GM04503 (cell line): Measurements from ENCODE around the gene RNASEH2A.
A peak's percentile ranks its signal among the peaks of the same experiment; 100 is the strongest.

Experiments
- DNase-seq: peaks from one replicate; pipeline ENCODE4 v3.0.0-alpha.2; 2012; ENCODE audit warnings: low read depth

The RNASEH2A gene

DNA sequence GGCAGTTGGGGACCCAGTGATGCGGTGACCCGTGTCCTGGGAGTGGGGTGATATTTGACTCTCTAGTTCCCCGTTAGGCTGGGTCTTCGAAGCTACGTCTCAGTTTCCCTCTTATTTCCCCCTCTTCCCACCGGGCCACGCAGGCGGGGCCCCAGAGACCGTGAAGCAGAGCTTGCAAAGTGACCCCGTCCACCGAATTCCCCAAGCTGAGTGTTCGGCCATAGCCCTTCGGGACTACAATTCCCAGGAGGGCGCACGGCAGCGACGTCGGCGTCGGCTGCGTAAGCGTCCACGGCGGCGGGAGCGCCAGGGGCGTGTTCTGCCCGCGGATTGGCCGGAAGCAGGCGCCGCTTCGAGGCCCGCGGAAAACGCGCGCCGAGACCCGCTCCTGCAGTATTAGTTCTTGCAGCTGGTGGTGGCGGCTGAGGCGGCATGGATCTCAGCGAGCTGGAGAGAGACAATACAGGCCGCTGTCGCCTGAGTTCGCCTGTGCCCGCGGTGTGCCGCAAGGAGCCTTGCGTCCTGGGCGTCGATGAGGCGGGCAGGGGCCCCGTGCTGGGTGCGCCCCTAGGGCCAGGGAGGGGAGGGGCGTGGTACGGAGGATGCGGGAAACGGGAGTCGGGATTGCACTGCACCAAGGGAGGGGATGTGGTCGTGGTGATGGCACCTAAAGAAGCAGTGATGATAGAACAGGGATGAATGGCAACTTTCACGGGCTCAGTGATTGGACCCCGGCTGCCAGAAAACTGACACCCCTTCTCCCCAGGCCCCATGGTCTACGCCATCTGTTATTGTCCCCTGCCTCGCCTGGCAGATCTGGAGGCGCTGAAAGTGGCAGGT lies at the start of gene RNASEH2A:
TSS of gene RNASEH2A (plus strand) at position 343 of the 840 bp plus-strand sequence. CDS start at position 433, 90 bp downstream.
- peak; percentile 43 for DNase-seq

- no peak for DNase-seq
Observed at GRCh38 chr19:12757544-12758274, 48.7 kb upstream of the RNASEH2A start.

- no peak for DNase-seq
Observed at GRCh38 chr19:12759686-12760085, 46.7 kb upstream of the RNASEH2A start.

- DNase-seq, result no peak
Observed at GRCh38 chr19:12763100-12763499, 43.3 kb upstream of the RNASEH2A start.

DNA sequence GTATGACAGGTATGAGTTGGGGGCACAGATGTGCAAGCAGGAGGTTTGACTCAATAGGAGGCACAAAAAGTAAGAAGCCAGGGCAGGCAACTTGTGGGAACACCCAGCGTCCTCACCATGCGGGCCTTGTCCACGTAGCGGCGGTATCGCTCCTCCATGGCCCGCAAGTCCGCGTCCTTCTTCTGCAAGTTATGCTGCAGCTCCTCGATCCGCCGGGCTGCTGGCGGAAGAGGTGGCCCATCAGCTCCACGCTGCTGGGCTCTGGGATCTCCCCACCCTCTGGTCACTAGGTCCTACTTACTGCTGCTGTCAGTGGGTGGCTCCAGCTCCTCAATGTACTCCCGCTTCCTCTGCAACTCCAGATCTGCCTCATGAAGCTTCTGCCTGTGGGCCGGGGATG lies 41.7 kb upstream of the RNASEH2A start:
- DNase-seq, result no peak

DNA sequence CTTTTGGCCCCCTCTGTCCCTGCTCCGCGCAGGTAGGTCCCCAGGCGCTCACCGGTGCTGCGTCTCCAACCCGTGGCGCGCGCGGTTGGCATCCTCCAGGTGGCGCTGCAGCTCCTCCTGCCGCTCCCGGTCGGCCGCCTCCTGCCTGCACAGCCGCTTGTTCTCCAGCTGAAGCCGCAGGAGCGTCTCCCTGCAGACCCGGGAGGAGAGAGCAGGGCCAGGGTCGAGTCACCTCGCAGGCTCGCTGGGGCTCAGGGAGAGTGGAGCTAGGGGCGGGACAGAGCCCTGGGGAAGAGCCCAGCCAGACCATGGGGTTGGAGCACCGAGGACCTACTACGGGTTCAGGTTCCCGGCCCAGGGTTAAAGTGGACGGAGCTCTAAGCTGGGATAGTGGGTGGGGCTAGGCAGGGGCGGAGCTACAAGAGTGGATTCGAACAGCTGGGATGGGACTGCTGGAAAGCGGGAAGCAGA lies 40.3 kb upstream of the RNASEH2A start:
- no peak for DNase-seq

- DNase-seq, result no peak
Observed at GRCh38 chr19:12767150-12767549, 39.2 kb upstream of the RNASEH2A start.

DNA sequence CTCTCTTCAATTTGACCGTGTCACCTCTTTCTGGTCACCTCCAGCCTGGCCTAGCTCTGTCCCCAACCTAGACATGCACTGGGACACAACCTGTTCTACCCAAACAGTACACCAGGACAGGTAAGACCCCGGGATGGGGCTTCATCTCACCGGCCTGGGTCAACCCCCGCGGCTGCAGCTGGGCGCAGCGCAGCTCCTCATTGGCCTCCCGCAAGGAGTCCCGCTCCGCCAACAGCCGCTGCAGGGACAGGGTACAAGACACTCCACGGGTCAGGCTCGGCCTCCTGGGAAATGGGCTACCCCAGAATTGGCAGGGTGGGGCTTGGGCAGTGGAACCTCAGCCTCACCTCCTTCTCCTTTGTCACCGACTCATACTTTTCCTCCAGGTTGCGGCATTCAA lies 38.7 kb upstream of the RNASEH2A start:
- DNase-seq, result no peak

GRCh38 chr19:12769689-12770088 lies 36.7 kb upstream of the RNASEH2A start:
- no peak for DNase-seq

GRCh38 chr19:12770922-12771321 lies 35.5 kb upstream of the RNASEH2A start:
- DNase-seq, result no peak

GRCh38 chr19:12772323-12772722 lies 34.1 kb upstream of the RNASEH2A start:
- DNase-seq, result no peak

DNA sequence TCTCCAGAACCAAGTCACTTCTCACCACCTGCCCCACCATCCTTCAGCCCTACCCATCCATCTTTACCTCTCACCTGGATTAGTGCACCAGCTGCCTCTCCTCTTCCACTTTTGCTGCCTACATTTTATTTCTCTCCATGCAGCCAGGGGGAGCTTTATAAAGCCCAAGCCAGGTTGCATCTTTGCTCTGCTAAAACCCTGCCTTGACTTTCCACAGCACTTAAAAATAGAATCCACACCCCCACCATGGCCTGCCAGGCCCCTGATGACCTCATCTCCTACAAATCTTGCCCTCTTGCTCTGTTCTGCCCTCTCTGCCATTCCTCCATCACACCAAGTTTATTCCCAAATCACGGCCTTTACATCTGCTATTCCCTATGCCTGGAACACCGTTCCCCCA lies 32.8 kb upstream of the RNASEH2A start:
- no peak for DNase-seq

- no peak for DNase-seq
Observed at GRCh38 chr19:12774588-12775555, 31.5 kb upstream of the RNASEH2A start, which contains the start of gene HOOK2. Gene HOOK2 (minus strand): TSS chr19:12775552. CDS start chr19:12775449, 103 bp downstream.

- no peak for DNase-seq
Observed at GRCh38 chr19:12777217-12778016, 29.0 kb upstream of the RNASEH2A start.

- DNase-seq, result no peak
Observed at GRCh38 chr19:12778017-12778904, 28.1 kb upstream of the RNASEH2A start.

- DNase-seq, result no peak
Observed at GRCh38 chr19:12778905-12779161, 27.6 kb upstream of the RNASEH2A start.

- no peak for DNase-seq
Observed at GRCh38 chr19:12779162-12779993, 27.0 kb upstream of the RNASEH2A start.

DNA sequence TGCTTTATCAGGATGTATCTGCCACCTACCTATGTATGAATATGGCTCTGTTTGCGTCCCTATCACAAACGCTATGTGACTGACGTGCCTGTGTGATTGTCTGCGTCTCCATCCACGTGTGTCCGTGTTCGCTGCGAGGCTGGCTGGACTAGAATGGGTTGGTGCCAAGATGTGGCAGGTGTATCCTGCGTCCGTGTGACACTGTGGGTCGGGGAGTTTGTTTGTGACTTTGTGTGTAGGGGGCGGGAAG lies 24.3 kb upstream of the RNASEH2A start:
- no peak for DNase-seq

- DNase-seq, result no peak
Observed at GRCh38 chr19:12782424-12783290, 23.7 kb upstream of the RNASEH2A start.
